Ascending aorta (tissue), 2 donors: ENCODE results near the gene PRR35. TPM values are rescaled to one million over a fixed set of nuclear protein-coding genes. Genes with fewer than 3 reads are reported as not detected.
"Not testable (repeated sequence)": the region's sequence is repeated elsewhere in the genome, so short reads cannot be mapped to it uniquely, and the experiment has no call there.

Experiments used
- DNase-seq, 2 donors: peaks; one replicate each; pipeline ENCODE4 v3.0.0-alpha.2; 2019; ENCODE audit warnings: low spot score in 2 of 2
- H3K27ac ChIP-seq, 2 donors: fragments of 200-600 bp; sonication (generic); one replicate each; pipeline ENCODE4 v1.5.1; 2016 to 2017; ENCODE audit warnings: mild to moderate bottlenecking in 1 of 2
- H3K27me3 ChIP-seq: fragments of 200-600 bp; sonication (generic); one replicate; pipeline ENCODE4 v1.5.1; 2017
- H3K36me3 ChIP-seq, 2 donors: fragments of 200-600 bp; sonication (generic); one replicate each; pipeline ENCODE4 v1.5.1; 2016
- H3K4me1 ChIP-seq, 2 donors: fragments of 200-600 bp; sonication (generic); one replicate each; pipeline ENCODE4 v1.5.1; 2016 to 2017; ENCODE audit warnings: mild to moderate bottlenecking in 1 of 2
- H3K4me3 ChIP-seq, 2 donors: fragments of 200-600 bp; sonication (generic); one replicate each; pipeline ENCODE4 v1.5.1; 2016 to 2017; ENCODE audit warnings: mild to moderate bottlenecking in 1 of 2
- H3K9me3 ChIP-seq, 2 donors: fragments of 200-600 bp; sonication (generic); one replicate each; pipeline ENCODE4 v1.5.1; 2016
- intact Hi-C: fragments of 100-400 bp; cut with DNase I; formaldehyde crosslinking; loops from one replicate; pipeline ENCODE4 v1.15.1; 2023
- total RNA-seq: library from RNA; depleted of rRNA; stranded (reverse); fragments of >200 nt; gene quantifications from one replicate; pipeline ENCODE4 v1.1.0, GENCODE V29; 2016
- TF ChIP-seq, protein P1 (sequence below), 3 experiments: fragments of 200-600 bp in 2 of 3; fragments of 450-650 bp in 1 of 3; sonication (generic) in 2 of 3; IDR thresholded peaks; one replicate each; pipeline ENCODE4 v1.5.1; 2016 to 2019; ENCODE audit warnings: antibody characterized with exemption in 3 of 3, mild to moderate bottlenecking in 1 of 3, moderate library complexity in 1 of 3

Gene PRR35
- total RNA-seq, 1 donor from 2014 or later, result not detected

DNA sequence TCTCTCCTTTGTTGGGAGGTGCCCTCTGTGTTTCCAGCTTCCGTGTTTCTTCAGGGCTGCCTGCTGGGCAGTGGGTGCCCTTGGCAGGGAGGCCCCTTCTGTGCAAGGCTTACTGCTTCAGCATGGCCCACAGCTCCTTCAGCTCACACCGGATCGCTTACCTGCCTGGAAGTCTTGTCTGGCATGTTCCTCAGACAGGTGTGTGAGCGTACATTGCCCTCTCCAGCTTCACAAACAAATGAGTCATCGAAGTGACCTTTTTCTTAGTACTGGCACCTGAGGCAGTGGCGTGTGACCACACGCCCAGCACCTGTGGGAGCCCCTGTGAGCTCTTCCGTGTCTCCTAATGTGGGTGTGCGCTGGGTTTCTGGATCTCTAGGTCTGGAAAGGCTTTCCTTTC, 33.2 kb downstream of the PRR35 start:
- no peaks in the 10 kb centered on the region for H3K27me3 ChIP-seq
- H3K27ac ChIP-seq, result no peak overlapping the region
- TF ChIP-seq, protein P1, sequence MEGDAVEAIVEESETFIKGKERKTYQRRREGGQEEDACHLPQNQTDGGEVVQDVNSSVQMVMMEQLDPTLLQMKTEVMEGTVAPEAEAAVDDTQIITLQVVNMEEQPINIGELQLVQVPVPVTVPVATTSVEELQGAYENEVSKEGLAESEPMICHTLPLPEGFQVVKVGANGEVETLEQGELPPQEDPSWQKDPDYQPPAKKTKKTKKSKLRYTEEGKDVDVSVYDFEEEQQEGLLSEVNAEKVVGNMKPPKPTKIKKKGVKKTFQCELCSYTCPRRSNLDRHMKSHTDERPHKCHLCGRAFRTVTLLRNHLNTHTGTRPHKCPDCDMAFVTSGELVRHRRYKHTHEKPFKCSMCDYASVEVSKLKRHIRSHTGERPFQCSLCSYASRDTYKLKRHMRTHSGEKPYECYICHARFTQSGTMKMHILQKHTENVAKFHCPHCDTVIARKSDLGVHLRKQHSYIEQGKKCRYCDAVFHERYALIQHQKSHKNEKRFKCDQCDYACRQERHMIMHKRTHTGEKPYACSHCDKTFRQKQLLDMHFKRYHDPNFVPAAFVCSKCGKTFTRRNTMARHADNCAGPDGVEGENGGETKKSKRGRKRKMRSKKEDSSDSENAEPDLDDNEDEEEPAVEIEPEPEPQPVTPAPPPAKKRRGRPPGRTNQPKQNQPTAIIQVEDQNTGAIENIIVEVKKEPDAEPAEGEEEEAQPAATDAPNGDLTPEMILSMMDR (IDR thresholded peaks at IDR 0.05), result no peak
- H3K4me1 ChIP-seq, result peaks cover 1 to 19% of the 10 kb centered on the region in 2 donors
- no peak overlapping the region for H3K4me3 ChIP-seq
- DNase-seq, result no peak
- H3K36me3 ChIP-seq, result peaks cover 5 to 16% of the 10 kb centered on the region in 2 donors
- intact Hi-C loops, result no loop called here
- no peaks in the 10 kb centered on the region for H3K9me3 ChIP-seq

- H3K36me3 ChIP-seq, result peaks cover 5 to 16% of the 10 kb centered on the region in 2 donors
- TF ChIP-seq, protein P1 (IDR thresholded peaks at IDR 0.05), result no peak
- no peak for DNase-seq
- H3K4me1 ChIP-seq, result peaks cover 0 to 19% of the 10 kb centered on the region in 2 donors
- intact Hi-C loops, result no loop called here
- no peak overlapping the region for H3K4me3 ChIP-seq
- H3K27me3 ChIP-seq, result no peaks in the 10 kb centered on the region
- no peaks in the 10 kb centered on the region for H3K9me3 ChIP-seq
- H3K27ac ChIP-seq, result no peak overlapping the region
These were observed 33.6 kb downstream of the PRR35 start for GRCh38 chr16:593807-594206.

DNA sequence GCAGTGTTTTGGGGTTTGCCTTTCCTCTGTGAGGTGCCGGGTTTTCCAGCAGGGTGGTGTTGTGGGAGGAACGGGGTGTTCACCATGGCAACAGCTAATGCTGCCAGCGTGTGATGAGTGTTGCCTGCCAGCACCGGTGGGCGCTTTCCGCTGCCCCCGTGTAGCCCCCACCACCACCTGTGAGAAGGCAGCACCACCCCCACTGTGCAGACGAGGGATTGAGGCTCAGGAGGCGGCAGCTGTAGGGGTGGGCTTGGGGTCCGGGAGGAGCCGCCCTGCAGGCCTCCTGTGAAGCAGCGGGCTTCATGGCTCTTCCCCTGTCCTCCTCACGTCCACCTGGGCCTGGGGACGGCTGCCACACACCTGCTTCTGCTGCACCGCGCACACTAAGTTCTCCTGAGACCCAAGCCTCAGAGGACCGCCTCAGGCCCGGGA, 34.9 kb downstream of the PRR35 start:
- H3K27ac ChIP-seq, result no peak overlapping the region
- intact Hi-C loops, result no loop called here
- H3K27me3 ChIP-seq, result no peaks in the 10 kb centered on the region
- TF ChIP-seq, protein P1 (IDR thresholded peaks at IDR 0.05), result no peak
- H3K4me3 ChIP-seq, result no peak overlapping the region
- peaks cover 0 to 19% of the 10 kb centered on the region in 2 donors for H3K4me1 ChIP-seq
- H3K36me3 ChIP-seq, result peaks cover 5 to 18% of the 10 kb centered on the region in 2 donors
- no peaks in the 10 kb centered on the region for H3K9me3 ChIP-seq
- no peak for DNase-seq

GRCh38 chr16:595942-596735, 35.9 kb downstream of the PRR35 start:
- TF ChIP-seq, protein P1 (IDR thresholded peaks at IDR 0.05), result no peak
- H3K9me3 ChIP-seq, result no peaks in the 10 kb centered on the region
- peaks cover 0 to 13% of the 10 kb centered on the region in 2 donors for H3K4me1 ChIP-seq
- DNase-seq, result no peak
- no peaks in the 10 kb centered on the region for H3K27me3 ChIP-seq
- intact Hi-C loops, result no loop called here
- peaks cover 9 to 20% of the 10 kb centered on the region in 2 donors for H3K36me3 ChIP-seq
- no peak overlapping the region for H3K27ac ChIP-seq
- no peak overlapping the region for H3K4me3 ChIP-seq

- no peaks in the 10 kb centered on the region for H3K27me3 ChIP-seq
- no peak overlapping the region for H3K27ac ChIP-seq
- no peak for DNase-seq
- TF ChIP-seq, protein P1 (IDR thresholded peaks at IDR 0.05), result no peak
- no peak overlapping the region for H3K4me3 ChIP-seq
- H3K4me1 ChIP-seq, result peaks cover 0 to 8% of the 10 kb centered on the region in 2 donors
- H3K36me3 ChIP-seq, result peaks cover 9 to 20% of the 10 kb centered on the region in 2 donors
- H3K9me3 ChIP-seq, result no peaks in the 10 kb centered on the region
- intact Hi-C loops, result no loop called here
These were observed 36.5 kb downstream of the PRR35 start for GRCh38 chr16:596736-597060.

- H3K4me3 ChIP-seq, H3K27me3 ChIP-seq, DNase-seq, H3K27ac ChIP-seq, H3K4me1 ChIP-seq, intact Hi-C loops, H3K9me3 ChIP-seq: not testable (repeated sequence)
- peaks cover 9 to 20% of the 10 kb centered on the region in 2 donors for H3K36me3 ChIP-seq
These were observed 37.5 kb downstream of the PRR35 start for GRCh38 chr16:597655-598054.
